Activated naive CD4-positive, alpha-beta T cell treated with anti-CD3 and anti-CD28 coated beads for 36 hours (primary cell): ENCODE data around the gene IQSEC2. TPM values are rescaled to one million over a fixed set of nuclear protein-coding genes. Genes with fewer than 3 reads are reported as not detected.
A peak's percentile ranks its signal among the peaks of the same experiment; 100 is the strongest.

Experiments used
- CTCF ChIA-PET: fragments of 350-600 bp; sonication (Branson Sonifier 250); formaldehyde crosslinking; loops from one replicate; lab custom pipeline; 2021; ENCODE audit warnings: antibody characterized with exemption; lab: Charles Lee
- DNase-seq: peaks from one replicate; pipeline ENCODE4 v3.0.0-alpha.2; 2020
- H3K27ac Mint-ChIP-seq: one replicate; pipeline ENCODE4 v1.8.0; 2021; ENCODE audit warnings: mild to moderate bottlenecking, mixed read lengths
- H3K27me3 Mint-ChIP-seq: one replicate; pipeline ENCODE4 v1.8.0; 2021; ENCODE audit warnings: low read depth, mixed read lengths
- H3K36me3 Mint-ChIP-seq: one replicate; pipeline ENCODE4 v1.8.0; 2021; ENCODE audit warnings: low read depth, mixed read lengths
- H3K4me1 Mint-ChIP-seq: one replicate; pipeline ENCODE4 v1.8.0; 2021; ENCODE audit warnings: low read depth, mixed read lengths
- H3K4me3 Mint-ChIP-seq: one replicate; pipeline ENCODE4 v1.8.0; 2021; ENCODE audit warnings: mild to moderate bottlenecking, moderate library complexity, mixed read lengths
- H3K9me3 Mint-ChIP-seq: one replicate; pipeline ENCODE4 v1.8.0; 2021; ENCODE audit warnings: mixed read lengths
- intact Hi-C: fragments of 100-400 bp; cut with micrococcal nuclease; formaldehyde crosslinking; loops from one replicate; pipeline ENCODE4 v1.15.1; 2023
- total RNA-seq, 2 experiments: library from RNA; stranded (reverse); gene quantifications; one replicate each; pipeline ENCODE4 v1.2.3, GENCODE V29; 2021

IQSEC2 gene
- total RNA-seq, 2 experiments from 2014 or later: 0.20 to 0.48 TPM

DNA sequence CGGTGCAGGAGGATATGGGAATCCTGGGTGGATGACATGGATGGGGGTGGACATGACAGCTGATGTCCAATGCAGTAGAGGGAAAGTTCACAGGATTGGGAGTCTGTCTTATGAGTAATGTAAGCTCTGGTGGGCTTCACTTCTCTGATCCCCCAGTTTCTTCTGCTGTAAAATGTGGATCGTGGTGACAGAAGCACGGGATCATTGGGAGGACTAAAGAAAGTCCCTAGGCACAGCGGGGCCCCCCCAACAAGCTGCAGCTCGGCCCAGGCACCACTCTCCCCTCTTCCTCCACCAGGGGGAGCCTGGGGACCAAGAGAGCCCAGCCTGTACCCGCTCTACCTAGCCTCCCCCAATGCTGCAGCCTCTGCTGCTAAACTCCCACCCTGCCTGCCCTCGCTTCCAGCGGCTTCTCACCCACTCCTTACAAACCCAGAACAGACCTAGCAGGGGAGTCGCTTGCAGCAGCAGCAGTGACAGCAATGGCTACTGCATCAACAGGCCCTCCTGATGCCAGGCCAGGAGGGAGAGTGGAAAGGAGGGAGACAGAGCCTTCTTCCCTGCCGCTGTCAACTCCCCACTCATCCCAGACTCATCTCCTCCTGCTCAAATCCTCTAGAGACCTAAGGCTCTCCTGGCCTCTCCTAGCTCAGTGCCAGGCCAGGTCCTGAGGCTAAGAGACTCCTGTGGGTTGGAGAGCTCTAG lies 36.1 kb upstream of the IQSEC2 start:
- no peak overlapping the region for H3K27ac Mint-ChIP-seq

GRCh38 chrX:53316860-53317237 lies 35.5 kb upstream of the IQSEC2 start:
- CTCF ChIA-PET: interaction anchor here (0.5 to 4.9 kb wide), 20 partner anchors 10 to 165 kb away, joined by 3 to 38 read pairs (median 4); partner anchors contain the start of genes HSD17B10, RIBC1 and SMC1A
- no peak overlapping the region for H3K4me3 Mint-ChIP-seq

More for the DNA sequence above, 36.1 kb upstream of the IQSEC2 start:
- H3K4me1 Mint-ChIP-seq: peaks cover 13% of the 10 kb centered on the region
- no peaks in the 10 kb centered on the region for H3K9me3 Mint-ChIP-seq
- CTCF ChIA-PET: interaction anchor here (0.6 to 4.9 kb wide), 21 partner anchors 9 to 165 kb away, joined by 3 to 38 read pairs (median 4); partner anchors contain the start of genes HSD17B10, RIBC1 and SMC1A
- H3K4me3 Mint-ChIP-seq: no peak overlapping the region
- intact Hi-C loops: loop anchor here (1.0 to 10.0 kb wide), 3 partner anchors 57 to 129 kb away; no protein-coding TSS in a partner anchor
- H3K27me3 Mint-ChIP-seq: peaks cover 34% of the 10 kb centered on the region
- DNase-seq: peak; percentile 68
- H3K36me3 Mint-ChIP-seq: no peaks in the 10 kb centered on the region

DNA sequence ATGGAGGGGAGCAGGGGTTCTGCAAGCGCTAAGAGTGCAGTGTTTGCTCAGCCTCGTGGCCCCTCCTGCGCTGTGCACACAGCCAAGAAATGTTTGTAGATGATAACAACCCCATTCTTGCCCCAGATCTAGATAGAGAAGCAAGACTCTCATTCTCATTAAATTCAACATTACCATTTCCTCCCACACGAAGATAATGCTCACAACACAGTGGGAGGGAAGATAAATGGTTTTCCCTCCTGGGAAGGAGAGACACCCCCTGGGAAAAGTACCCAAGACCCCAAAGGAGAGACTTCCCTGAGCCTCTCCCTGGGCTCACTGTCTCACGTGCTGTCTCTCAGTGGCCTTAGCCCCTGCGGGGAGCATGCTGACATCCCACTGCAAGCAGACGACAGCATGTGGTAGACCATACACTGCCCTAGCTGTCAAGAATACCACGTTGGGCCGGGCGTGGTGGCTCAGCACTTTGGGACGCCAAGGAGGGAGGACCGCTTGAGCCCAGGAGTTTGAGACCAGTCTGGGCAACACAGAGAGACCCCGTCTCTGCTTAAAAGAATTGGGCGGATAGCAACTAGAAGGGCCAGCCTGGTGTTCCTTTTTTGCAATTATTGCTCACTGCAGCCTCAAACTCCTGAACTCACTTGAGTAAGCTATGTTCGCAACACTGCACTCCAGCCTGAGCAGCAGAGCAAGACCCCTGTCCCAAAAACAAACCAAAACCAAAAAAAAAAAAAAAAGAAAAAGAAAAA lies 34.9 kb upstream of the IQSEC2 start:
- no peak overlapping the region for H3K4me3 Mint-ChIP-seq
- CTCF ChIA-PET: interaction anchor here (0.5 to 4.9 kb wide), 12 partner anchors 33 to 711 kb away, joined by 3 to 38 read pairs (median 4); partner anchors contain the start of gene HSD17B10
- no peaks in the 10 kb centered on the region for H3K36me3 Mint-ChIP-seq
- intact Hi-C loops: loop anchor here (10.0 kb wide), 1 partner anchor 59 kb away; no protein-coding TSS in a partner anchor
- H3K27me3 Mint-ChIP-seq: peaks cover 24% of the 10 kb centered on the region
- H3K9me3 Mint-ChIP-seq: no peaks in the 10 kb centered on the region
- no peak for DNase-seq
- H3K27ac Mint-ChIP-seq: no peak overlapping the region
- H3K4me1 Mint-ChIP-seq: peaks cover 7% of the 10 kb centered on the region

More at GRCh38 chrX:53316860-53317237, 35.5 kb upstream of the IQSEC2 start:
- peaks cover 10% of the 10 kb centered on the region for H3K4me1 Mint-ChIP-seq
- no peak overlapping the region for H3K27ac Mint-ChIP-seq
- intact Hi-C loops: loop anchor here (1.0 to 10.0 kb wide), 3 partner anchors 58 to 129 kb away; no protein-coding TSS in a partner anchor
- no peak for DNase-seq
- no peaks in the 10 kb centered on the region for H3K9me3 Mint-ChIP-seq
- no peaks in the 10 kb centered on the region for H3K36me3 Mint-ChIP-seq
- peaks cover 28% of the 10 kb centered on the region for H3K27me3 Mint-ChIP-seq

GRCh38 chrX:53313728-53314105 lies 32.3 kb upstream of the IQSEC2 start:
- CTCF ChIA-PET: interaction anchor here (0.6 to 5.2 kb wide), 21 partner anchors 8 to 1586 kb away, joined by 3 to 34 read pairs (median 4); partner anchors contain the start of genes IQSEC2, RIBC1 and SMC1A
- intact Hi-C loops: loop anchor here (1.0 to 10.0 kb wide), 2 partner anchors 61 to 169 kb away; no protein-coding TSS in a partner anchor
- DNase-seq: no peak
- Mint-ChIP-seq H3K4me1 (no peaks in the 10 kb centered on the region), H3K9me3 (no peaks in the 10 kb centered on the region), H3K27me3 (peaks cover 10% of the 10 kb centered on the region), H3K36me3 (no peaks in the 10 kb centered on the region), H3K4me3 (no peak overlapping the region), H3K27ac (no peak overlapping the region)

GRCh38 chrX:53312946-53313727 lies 31.8 kb upstream of the IQSEC2 start:
- DNase-seq: peak; percentile 77
- H3K4me1 Mint-ChIP-seq: no peaks in the 10 kb centered on the region
- no peaks in the 10 kb centered on the region for H3K36me3 Mint-ChIP-seq
- peaks cover 5% of the 10 kb centered on the region for H3K27me3 Mint-ChIP-seq
- no peak overlapping the region for H3K27ac Mint-ChIP-seq
- intact Hi-C loops: loop anchor here (1.0 to 10.0 kb wide), 2 partner anchors 62 to 169 kb away; no protein-coding TSS in a partner anchor
- CTCF ChIA-PET: interaction anchor here (0.5 to 5.2 kb wide), 26 partner anchors 8 to 1586 kb away, joined by 3 to 34 read pairs (median 4); partner anchors contain the start of genes IQSEC2, RIBC1 and SMC1A
- H3K9me3 Mint-ChIP-seq: no peaks in the 10 kb centered on the region
- no peak overlapping the region for H3K4me3 Mint-ChIP-seq

DNA sequence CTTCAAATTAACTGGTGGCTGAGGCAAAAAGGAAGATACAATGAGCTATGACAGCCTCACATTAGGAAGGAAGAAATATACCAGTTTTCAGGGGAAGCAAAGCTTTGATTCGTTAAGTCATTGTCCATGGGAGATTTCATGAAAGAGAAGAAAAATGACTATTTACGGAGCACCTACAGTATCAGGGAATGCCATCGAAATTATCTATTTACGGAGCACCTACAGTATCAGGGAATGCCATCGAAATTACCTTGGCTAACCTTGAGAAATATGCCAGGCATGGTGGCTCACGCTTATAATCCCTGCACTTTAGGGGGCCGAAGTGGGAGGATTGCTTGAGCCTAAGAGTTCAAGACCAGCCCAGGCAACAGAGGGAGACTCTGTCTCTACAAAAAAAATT lies 28.5 kb upstream of the IQSEC2 start:
- Mint-ChIP-seq H3K9me3 (no peaks in the 10 kb centered on the region), H3K27me3 (no peaks in the 10 kb centered on the region), H3K4me1 (peaks cover 2% of the 10 kb centered on the region), H3K27ac (no peak overlapping the region), H3K36me3 (no peaks in the 10 kb centered on the region), H3K4me3 (no peak overlapping the region)
- intact Hi-C loops: loop anchor here (10.0 kb wide), 1 partner anchor 65 kb away; no protein-coding TSS in a partner anchor
- CTCF ChIA-PET: no interaction called here
- no peak for DNase-seq

GRCh38 chrX:53308836-53309235 lies 27.5 kb upstream of the IQSEC2 start:
- H3K4me1 Mint-ChIP-seq: peaks cover 2% of the 10 kb centered on the region
- no peaks in the 10 kb centered on the region for H3K9me3 Mint-ChIP-seq
- H3K4me3 Mint-ChIP-seq: no peak overlapping the region
- CTCF ChIA-PET: no interaction called here
- H3K27me3 Mint-ChIP-seq: no peaks in the 10 kb centered on the region
- no peak overlapping the region for H3K27ac Mint-ChIP-seq
- intact Hi-C loops: no loop called here
- no peaks in the 10 kb centered on the region for H3K36me3 Mint-ChIP-seq
- no peak for DNase-seq

GRCh38 chrX:53305996-53306937 lies 24.9 kb upstream of the IQSEC2 start:
- Mint-ChIP-seq H3K4me3 (no peak overlapping the region), H3K4me1 (peaks cover 2% of the 10 kb centered on the region), H3K9me3 (no peaks in the 10 kb centered on the region), H3K27me3 (no peaks in the 10 kb centered on the region), H3K36me3 (no peaks in the 10 kb centered on the region), H3K27ac (no peak overlapping the region)
- DNase-seq: no peak
- intact Hi-C loops: no loop called here
- CTCF ChIA-PET: interaction anchor here (1.0 to 1.7 kb wide), 2 partner anchors 7 to 176 kb away, joined by 4 read pairs; no protein-coding TSS in a partner anchor

- intact Hi-C loops: no loop called here
Measured at GRCh38 chrX:53305219-53305995, 24.0 kb upstream of the IQSEC2 start.

DNA sequence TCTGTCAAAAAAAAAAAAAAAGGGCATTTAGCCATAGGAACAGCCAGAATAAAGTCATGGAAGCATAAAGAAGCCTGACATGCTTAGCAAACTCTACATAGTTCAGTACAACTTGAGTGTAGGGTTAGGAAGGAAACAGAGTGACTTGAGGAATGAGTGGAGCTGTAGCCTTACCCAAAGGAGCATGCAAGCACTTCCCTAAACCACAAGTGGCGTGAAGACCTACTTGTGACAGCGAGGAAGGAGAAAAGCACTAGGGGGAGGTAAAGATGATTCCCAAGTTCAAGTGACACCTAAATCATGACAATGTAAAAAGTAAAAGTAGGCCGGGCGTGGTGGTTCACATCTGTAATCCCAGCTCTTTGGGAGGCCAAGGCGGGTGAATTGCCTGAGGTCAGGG lies 21.8 kb upstream of the IQSEC2 start:
- Mint-ChIP-seq H3K4me3 (no peak overlapping the region), H3K4me1 (peaks cover 2% of the 10 kb centered on the region), H3K27me3 (no peaks in the 10 kb centered on the region), H3K27ac (no peak overlapping the region), H3K36me3 (no peaks in the 10 kb centered on the region), H3K9me3 (no peaks in the 10 kb centered on the region)
- DNase-seq: no peak
- CTCF ChIA-PET: interaction anchor here (0.7 kb wide), 1 partner anchor 11 kb away, joined by 3 read pairs; no protein-coding TSS in a partner anchor
- intact Hi-C loops: no loop called here

More at GRCh38 chrX:53305219-53305995, 24.0 kb upstream of the IQSEC2 start:
- DNase-seq: no peak
- Mint-ChIP-seq H3K9me3 (no peaks in the 10 kb centered on the region), H3K36me3 (no peaks in the 10 kb centered on the region), H3K4me3 (no peak overlapping the region), H3K27ac (no peak overlapping the region), H3K4me1 (peaks cover 2% of the 10 kb centered on the region), H3K27me3 (no peaks in the 10 kb centered on the region)
- CTCF ChIA-PET: interaction anchor here (1.0 to 1.7 kb wide), 2 partner anchors 8 to 177 kb away, joined by 4 read pairs; no protein-coding TSS in a partner anchor
